HG02763 (cell line): ENCODE measurements around the gene APOBEC3B.
"Not testable (repeated sequence)": the region's sequence is repeated elsewhere in the genome, so short reads cannot be mapped to it uniquely, and the experiment has no call there.

ENCODE experiments used
- ATAC-seq: cut with Tn5 transposase; IDR thresholded peaks from one replicate; pipeline ENCODE4 v1.9.1; 2021; ENCODE audit warnings: mild to moderate bottlenecking, moderate library complexity; ENCODE audit not compliant: unreplicated experiment

APOBEC3B gene

DNA sequence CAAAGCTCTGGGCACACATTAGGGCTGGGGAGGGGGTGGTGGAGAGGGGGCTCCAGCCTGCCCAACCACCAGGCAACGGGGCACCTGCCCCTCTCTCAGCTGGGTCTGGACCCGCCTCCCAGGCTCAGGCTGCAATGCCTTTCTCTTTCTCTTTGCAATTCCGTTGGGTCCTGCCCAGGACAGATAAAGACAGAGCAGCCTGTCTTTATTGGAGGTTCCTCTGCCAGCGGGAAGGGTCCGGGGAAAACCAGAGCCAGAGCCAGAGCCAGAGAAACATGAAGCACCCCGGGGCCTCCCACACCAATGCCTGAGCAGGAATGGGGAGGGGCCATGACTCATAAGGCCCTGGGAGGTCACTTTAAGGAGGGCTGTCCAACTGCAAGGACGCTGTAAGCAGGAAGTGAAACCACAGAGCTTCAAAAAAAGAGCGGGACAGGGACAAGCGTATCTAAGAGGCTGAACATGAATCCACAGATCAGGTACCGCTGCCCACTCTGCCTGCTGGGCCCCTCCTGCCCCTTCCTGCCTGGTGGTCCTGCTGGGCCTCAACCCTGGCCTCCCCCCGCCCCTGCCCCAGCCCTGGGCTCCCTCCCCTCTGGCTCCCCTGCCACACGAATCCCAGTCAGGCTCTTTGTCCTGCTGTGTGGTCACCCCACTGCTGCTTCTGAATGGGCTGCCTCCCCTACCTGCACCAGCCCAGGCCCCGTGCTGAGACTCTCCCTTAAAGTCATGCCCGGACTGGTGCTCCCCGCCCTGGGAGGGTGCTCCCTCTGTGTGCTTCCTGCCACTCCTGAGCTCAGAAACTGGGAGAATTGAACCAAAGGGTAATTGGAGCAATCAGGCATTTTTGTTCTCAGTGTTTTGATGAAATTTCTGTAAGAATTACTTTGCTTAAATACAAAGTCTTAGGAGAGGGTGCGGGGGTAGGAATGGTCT lies at the start of gene APOBEC3B:
APOBEC3B (plus strand) TSS at position 356 of the 936 bp plus-strand sequence; CDS start at position 463, 107 bp downstream.
- no peak for ATAC-seq

DNA sequence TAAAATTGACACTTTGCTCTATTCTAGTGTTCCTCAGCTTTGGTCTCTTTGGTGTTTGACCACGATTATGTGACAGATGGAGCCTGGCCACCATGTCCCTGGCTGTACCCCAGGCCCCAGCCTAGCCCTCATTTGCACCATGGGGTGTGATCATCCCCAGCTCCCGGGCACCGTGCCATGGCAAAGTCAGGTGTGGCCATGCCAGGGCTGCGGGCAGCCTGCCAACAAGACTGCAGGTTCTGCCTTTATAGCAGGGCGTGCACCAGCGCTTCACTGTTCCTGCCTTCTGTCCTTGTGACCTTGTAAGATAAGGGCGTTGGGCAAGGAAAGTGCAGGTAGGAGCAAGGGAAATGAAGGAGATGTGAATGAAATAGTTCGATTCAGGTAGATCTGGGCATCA lies 47.1 kb upstream of the APOBEC3B start:
- ATAC-seq, result no peak

DNA sequence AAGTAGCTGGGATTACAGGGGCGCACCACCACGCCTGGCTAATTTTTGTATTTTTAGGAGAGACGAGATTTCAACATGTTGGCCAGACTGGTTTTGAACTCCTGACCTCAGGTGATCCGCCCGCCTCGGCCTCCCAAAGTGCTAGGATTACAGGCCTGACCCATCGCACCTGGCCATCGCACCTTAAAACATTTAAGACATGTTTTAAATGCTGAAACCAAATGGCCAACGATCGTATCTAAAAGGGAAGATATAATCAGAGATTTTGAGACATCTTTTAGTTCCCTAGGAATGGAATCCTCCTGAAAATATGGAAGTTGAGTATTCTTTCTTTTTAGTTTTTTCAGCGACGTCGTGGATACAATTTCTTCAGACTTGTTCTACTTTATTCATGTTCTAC lies 46.5 kb upstream of the APOBEC3B start:
- no peak for ATAC-seq

DNA sequence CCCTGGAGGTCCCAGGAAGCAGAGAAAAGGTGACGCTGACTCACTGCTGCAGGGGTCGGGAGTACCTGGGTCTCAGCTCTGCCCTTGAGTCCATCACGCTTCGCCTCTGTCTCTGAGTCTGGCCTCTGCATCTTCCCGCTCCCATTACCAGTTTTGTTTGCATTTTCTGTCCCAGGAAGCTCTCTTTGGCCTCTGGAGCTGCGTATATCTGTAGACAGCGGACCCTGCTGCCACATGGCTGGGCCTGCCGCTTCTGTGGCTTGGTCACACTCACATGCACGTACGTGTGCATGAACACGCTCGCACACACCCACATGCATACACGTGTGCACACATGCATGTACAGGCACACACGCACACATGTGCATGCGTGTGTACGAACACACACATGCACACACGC lies 45.6 kb upstream of the APOBEC3B start:
- ATAC-seq, result no peak

DNA sequence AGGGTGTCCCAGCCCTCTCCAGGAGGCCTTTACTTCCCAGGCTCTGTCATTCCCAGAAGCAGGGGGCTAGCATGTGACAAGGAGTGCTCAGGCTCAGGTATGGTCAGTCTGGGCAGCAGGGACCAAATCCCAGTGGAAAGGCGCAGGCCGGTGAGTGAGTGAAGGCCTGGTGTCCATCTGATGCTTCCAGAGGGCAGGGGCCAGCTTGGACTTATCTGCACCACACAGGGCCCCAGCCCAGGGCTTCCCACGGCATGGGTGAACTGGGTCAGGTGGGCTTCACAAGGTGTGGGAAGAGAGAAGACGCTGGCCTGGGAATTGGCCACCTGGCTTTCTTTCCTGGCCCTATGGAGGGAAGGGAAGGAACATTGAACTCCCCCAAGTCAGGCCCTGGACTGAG lies 45.1 kb upstream of the APOBEC3B start:
- no peak for ATAC-seq

DNA sequence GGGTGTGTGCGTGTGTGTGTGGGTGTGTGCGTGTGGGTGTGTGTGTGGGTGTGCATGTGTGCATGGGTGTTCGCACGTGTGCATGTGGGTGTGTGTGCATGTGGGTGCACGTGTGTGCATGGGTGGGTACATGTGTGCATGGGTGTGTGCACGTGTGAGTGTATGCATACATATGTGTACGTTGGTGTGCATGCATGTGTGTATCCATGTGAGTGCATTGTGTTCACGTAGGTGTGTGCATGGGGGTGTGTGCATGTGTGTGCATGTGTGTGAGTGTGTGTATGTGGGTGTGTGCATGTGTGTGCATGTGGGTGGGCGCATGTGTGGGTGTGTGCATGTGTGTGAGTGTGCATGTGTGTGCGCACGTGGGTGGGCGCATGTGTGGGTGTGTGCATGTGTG lies 44.6 kb upstream of the APOBEC3B start:
- no peak for ATAC-seq

DNA sequence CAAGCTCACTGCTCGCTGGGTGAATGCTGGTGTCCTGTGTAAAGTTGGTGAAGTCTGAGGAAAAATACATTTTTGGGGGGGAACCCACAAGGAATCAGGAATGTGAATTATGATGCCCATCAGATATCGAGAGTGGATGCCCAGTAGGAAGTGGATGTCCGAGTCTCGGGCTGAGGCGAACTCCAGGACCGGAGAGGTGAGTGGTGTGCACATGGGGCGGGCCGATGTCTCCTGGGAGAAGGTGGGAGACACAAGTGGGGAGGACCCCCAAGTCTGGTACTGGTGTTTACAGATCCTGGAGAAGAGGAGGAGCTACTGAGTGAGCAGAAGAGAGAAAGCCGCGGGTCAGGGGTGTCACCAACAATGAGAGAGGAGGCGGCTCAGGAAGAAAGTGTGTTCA lies 43.9 kb upstream of the APOBEC3B start:
- ATAC-seq, result no peak

DNA sequence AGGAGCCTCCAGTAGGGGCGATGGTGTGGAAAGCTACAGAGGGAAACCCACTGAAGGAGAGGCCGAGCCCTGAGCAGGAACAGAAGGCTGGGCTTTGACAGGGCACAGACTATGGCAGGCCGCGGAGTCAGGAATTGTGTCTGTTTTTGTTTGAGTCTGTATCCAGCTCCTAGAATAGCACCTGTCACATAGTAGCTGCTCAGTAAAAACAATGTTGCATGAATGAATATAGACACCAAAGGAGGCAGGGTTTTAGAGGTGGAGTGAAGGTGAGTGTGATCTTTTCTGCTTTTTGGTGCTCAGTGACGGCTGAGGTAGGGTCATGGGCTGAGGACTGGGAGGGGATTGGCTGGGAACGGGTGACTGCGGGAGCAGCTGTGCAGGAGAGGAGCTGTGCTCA lies 43.2 kb upstream of the APOBEC3B start:
- ATAC-seq, result no peak

DNA sequence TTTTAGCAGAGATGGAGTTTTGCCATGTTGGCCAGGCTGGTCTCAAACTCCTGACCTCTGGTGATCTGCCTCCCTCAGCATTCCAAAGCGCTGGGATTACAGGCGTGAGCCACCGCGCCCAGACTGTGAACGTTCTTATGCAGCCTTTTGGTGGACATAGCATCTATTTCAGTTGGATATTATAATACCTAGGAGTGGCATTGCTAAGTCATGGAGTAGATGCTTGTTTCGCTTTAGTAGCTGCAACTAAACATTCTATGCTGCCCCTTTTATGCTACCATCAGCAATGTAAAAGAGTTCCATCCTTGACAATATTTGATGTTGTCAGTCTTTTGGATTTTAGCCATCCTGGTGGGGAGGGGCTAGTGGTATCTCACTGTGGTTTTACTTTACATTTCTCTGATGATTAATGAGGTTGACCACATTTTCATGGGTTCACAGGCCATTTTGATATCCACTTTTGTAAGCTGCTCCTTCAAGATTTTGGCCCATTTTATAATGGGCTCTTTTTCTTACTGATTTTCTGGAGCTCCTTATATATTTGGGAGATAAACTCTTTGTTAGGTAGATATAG lies 41.2 kb upstream of the APOBEC3B start:
- ATAC-seq, result no peak

DNA sequence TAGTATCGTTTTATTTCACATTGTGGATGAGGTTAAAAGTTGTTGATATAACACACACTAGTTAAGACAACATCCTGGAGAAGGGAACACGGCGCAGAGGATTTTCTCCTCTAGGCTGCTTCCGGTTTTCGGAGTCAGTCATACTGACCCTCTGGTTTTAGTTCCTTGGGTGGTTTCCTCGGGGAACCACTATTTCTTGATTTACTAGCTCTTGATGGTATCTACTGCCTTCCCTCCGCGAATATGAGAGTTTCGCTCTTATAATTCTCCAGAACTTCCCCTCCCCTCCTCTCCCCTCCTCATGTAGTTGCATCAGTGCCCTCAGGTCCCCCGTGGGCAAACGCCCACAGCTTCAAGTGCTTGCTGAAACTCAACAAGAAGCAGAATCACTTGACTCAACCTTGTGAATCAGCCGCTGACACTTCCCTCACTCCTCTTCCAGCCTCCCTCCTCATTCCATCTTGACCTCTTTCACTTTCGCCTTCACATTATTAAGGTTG lies 40.6 kb upstream of the APOBEC3B start:
- peak; percentile 60 for ATAC-seq

DNA sequence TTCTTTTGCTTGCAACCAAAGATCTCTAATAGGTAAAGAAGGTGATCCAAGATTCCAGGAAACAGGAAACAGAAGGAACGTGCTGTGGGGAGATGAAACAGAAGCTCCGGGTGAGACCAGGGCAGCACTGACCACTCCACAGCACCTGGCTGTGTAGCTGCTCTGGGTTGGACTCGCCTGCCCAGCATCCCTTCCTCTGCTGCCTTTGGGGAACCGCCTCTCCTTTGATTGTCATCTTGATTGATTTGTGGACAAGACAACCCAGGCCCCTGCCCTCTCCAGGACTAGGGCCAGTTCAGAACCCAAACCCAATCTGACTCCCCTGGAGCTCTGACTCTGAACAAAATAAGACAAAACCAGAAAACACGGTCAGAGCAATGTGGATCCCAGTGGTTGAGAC lies 39.4 kb upstream of the APOBEC3B start:
- no peak for ATAC-seq

DNA sequence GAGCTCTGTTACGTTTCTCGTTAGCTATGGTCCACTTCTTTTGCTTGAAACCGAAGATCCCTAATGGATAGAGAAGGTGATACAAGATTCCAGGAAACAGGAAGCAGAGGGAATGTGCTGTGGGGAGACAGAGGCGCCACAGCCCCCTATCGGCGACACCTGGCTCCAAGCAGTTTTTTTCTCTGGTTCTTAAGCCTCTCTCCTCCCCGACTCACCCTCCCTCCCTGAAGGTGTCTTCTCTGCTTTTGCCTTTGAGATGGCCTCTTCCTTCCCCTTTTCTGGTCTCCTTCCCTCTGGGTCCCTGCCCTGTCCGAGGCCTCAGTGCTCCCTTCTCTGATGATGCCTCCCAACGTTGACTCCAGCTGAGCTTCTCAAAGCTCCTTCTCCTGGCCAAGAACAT lies 38.9 kb upstream of the APOBEC3B start:
- no peak for ATAC-seq

DNA sequence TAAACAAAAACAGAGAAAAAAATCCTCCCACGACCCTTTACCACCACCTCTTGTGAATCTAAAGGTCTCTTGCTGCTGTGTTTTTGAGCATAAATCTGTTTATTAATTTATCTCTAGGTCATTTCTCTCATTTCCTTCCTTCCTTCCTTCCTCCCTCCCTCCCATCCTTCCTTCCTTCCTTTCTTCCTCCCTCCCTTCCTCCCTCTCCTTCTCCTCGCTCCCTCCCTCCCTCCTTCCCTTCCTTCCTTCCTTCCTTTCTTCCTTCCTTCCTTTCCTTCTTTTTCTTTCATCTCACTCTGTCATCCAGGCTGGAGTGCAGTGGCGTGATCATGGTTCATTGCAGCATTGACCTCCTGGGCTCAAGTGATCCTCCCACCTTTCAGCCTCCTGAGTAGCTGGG lies 38.3 kb upstream of the APOBEC3B start:
- no peak for ATAC-seq

DNA sequence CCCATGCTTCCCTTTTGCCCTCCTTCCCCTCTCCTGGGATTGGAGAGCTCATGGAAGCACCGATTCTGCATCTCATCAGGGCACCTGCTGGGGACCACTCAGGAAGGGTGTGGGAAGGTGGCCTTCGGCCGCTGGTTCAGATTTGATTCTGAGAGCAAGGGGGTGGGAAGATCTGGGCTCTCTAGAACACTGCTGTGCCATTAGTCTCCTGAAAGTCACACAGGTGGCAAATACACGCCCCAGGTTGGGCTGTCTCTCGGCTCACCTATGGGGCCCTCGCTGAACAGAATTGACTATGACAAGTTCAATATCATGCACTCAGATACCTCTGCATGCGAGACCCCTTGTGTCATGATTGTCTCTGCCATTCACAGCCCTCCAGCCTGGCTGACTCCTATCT lies 37.5 kb upstream of the APOBEC3B start:
- ATAC-seq, result no peak

DNA sequence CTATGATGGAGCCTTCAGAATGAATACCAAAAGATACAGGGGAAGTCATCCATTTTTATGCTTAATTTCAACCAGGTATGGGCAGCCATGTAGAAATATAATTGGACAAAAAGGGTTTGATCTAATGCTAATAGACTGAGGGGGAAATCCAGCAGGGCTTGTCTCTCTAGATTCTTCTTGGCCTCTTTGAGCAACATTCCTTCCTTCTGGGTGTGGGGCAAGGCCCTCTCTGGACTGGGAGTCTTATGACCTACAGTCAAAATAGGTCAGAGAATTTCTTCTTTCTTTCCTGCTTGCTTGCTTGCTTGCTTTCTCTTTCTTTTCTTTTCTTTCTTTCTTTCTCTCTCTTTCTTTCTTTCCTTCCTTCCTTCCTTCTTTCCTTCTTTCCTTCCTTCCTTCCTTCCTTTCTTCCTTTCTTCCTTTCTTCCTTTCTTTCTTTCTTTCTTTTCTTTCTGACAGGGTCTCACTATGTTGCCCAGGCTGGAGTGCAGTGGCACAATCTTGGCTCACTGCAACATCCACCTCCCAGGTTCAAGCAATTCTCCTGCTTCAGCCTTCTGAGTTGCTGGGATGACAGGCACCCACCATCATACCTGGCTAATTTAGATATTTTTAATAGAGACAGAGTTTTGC lies 36.3 kb upstream of the APOBEC3B start:
- not testable (repeated sequence) for ATAC-seq

DNA sequence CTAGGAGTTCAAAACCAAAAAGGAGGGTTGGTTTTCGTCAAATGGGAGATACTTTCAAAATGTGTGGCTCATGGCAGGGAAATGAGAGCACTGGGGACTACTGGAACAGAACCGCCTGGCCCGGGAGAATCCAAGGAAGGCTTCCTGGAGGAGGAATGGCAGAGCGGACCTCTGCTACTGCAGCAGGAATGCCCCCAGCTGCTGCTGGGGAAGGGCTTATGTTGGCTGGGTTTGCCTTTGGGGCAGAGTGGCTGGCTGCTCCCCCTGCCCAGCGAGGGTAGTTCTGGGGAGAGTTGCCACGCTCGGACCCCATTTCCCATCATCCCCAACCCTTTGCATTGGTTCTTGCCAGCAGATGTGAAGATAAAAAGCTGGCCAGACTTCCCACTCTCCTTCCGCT lies 35.4 kb upstream of the APOBEC3B start:
- ATAC-seq, result no peak

DNA sequence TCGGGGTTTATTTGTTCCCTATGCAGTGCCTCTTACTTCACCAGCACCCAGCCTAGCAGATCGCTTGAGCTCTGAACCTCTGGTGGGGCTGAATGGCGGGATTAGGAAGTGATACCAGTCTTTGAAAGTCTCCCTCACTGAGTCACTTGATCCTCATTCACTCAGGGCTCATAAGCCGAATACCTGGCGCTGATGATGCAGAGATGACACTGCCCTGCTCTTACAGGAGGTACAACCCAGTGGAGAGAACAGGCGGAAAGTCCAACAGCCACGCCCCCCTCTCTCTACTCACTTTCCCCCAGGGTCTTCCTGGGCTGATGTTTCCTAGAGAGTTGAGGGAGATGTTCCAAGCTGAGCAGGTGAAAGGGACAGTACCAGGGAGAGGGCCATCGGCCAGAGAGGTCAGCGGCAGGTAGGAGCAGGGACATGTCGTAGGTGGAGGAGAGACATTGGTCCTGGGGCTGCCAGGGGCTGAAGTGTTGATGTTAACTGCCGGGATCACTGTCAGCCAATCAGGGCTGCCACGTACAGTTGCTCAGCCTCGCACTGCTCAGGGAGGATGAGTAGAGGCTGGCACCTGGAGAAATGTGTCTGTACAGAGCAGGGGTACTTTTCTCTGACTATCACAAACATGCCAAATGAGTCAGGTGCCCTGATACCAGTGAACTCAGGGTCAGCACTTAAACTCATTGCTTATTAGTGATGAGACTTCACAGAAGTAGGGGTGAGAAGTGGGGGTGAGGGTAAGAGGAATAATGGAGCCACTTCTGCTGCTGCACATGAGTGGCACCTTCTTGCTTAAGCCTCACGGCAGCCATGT lies 34.6 kb upstream of the APOBEC3B start:
- no peak for ATAC-seq

DNA sequence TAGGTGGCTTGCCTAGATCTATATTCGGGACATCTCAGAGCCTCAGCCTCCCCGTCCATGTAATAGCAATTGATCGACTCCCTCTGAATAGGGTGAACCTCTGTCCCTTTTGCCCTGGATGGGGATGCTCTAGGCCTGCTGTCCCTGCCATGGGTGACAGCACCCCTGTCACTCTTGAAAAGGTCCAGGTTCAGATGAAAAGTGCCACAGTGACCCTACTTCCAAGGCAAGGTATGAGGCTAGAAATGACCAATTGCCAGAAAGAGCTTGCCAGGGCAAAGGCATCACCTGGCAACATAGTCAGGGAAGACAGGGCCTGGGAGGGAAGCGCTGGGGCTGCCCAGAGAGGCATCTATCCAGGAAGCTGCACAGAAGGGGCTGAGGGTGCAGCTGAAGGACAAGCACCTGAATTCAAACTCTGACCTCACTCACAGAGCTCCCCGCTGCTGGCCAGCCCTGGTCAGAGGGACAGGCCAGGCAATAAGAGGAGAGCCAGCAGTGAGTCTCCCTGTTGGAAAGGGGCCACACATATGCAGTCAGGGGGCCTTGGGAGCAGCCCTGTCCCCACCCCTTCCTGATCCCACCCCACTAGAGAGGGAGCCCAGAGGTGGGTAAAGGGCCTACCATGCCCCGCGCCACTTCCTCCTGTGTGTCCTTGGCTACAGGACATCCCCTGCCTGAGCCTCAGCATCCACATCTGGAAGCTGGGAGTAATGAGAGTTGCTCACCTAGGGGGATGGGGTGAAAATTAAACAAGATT lies 33.8 kb upstream of the APOBEC3B start:
- no peak for ATAC-seq

DNA sequence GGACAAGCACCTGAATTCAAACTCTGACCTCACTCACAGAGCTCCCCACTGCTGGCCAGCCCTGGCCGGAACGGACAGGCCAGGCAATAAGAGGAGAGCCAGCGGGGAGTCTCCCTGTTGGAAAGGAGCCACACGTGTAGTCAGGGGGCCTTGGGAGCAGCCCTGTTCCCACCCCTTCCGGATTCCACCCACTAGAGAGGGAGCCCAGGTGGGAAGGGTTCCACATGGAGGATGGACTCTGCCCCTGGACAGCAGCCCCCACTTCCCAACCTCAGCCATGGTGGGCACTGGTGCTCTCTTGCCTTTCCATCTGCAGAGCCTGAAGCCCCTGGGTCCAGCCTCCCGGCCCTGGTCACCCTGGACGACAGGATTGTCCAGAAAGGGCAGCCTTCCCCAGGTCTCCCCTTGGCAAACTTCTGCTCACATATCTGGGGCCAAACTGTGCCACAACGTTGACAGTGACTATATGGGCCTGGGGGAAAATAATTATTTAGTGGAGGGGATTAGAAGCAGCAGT lies 32.2 kb upstream of the APOBEC3B start:
- no peak for ATAC-seq
